ELR (cell line): Measurements from ENCODE around the gene ZNF335.

Experiments
- DNase-seq: peaks from one replicate; pipeline ENCODE4 v3.0.0-alpha.2; 2015; ENCODE audit warnings: low read depth

ZNF335 gene

GRCh38 chr20:45951925-45952834, 19.8 kb downstream of the ZNF335 start:
- no peak for DNase-seq

DNA sequence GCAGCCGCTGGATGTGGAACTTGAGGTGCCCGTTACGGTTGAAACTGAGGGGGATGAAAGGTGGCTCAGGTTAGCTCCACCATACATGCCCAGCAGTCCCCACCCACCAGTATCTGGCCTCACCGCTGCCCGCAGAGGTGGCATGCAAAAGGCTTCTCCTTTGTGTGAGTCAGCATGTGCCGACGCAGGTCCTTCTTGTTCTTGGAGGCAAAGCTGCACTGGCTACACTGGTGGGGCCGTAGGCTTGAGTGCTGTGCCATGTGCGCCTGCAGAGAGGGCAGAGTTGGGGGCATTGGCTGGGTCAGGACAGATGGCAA, 21.7 kb downstream of the ZNF335 start:
- no peak for DNase-seq

DNA sequence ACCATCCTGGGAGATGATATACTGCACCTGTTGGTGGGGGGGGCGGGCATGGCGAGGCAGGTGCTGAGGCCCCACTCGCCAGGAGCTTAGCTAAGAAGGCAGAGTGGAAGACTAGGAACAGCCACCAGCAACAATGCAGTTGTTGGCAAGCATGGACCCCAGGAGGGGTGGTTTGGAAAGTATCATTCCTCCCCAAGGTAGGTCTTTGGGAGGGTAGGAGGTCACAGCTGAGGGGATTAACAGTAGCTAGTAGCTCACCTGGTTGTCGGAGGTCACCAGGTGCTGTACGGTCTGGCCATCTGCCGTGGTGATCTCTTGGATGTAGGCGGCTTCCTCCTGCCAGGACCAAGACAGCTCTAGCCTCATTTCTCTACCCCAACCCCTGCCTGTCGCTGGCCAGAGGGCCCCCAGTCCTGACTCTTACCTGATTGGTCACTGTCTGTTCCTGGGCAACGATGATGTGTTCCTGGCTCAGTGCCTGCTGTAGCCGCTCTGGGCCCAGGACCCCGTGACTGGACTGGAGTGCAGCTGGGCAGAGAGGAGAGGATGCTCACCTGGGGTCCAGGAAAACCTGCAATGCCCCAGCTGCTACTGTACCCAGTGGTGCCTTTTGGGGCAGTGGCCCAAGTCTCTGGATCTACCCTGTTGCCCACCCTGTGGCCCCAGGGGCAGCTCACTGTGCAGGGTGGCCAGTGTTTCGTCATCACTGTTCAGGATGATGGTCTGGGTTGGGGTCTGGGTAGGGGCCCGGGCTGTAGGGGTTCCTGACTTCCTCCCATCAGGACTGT, 22.3 kb downstream of the ZNF335 start:
- no peak for DNase-seq

DNA sequence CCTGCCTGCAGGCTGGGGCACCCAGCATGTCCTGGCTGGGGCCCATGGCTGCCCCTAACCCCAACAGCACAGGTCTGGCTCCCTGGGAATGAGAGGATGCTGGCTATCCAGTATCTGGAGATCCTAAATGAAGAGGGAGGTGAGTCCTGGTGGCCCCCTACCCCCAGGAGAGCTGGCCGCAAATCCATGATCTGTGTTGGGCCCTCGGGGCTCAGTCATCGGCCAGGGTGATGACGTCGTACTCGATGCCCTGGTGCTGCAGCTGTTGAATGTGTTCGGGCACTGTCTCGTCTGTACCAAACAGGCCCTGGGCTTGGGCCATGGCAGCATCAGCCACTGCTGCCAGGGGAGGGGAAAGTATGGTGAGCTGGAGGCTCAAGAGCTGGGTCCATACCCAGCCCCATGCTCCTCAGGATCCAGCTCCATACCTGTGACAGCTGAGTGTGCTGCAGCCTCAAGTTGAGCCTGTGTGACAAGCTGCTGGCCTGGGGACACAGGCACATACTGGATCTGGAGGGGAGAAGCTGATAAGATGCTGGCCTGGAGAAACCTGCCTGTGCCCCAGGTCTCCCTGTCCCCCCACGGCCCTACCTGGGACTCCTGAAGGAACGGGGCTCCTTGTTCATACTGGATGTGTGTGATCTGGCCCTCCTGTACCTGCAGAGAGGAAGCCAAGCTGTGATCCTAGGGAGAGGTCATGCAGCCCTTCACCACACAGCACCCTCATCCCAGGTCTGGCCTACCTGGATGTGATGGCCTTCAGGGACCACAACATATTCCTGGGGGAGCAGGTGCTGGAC, 23.1 kb downstream of the ZNF335 start:
- no peak for DNase-seq

DNA sequence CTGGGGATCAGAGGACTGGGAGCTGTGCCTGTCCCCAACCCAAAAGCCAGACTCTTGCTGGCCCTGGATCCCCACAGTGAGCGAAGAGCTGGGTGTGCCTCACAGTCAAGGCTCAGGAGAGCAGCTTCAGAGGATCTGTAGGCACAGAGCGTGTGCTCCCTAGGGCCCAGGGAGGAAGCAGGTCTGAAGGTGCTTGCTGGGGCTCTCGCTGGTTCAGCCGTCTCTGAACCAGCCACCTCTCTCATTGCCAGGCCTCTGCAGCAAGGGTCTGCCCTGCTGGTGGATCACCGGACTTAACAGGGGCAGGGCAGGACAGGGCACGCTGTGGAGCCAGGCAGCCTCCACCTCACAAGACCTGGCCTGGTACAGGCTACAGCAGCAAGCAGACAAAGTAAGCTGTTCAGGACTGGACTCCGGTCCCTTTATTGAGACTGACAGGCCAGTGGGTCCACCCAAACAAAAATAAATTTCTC, 23.7 kb downstream of the ZNF335 start:
- no peak for DNase-seq

- DNase-seq = no peak
These were observed 24.7 kb downstream of the ZNF335 start for GRCh38 chr20:45947110-45947866.

DNA sequence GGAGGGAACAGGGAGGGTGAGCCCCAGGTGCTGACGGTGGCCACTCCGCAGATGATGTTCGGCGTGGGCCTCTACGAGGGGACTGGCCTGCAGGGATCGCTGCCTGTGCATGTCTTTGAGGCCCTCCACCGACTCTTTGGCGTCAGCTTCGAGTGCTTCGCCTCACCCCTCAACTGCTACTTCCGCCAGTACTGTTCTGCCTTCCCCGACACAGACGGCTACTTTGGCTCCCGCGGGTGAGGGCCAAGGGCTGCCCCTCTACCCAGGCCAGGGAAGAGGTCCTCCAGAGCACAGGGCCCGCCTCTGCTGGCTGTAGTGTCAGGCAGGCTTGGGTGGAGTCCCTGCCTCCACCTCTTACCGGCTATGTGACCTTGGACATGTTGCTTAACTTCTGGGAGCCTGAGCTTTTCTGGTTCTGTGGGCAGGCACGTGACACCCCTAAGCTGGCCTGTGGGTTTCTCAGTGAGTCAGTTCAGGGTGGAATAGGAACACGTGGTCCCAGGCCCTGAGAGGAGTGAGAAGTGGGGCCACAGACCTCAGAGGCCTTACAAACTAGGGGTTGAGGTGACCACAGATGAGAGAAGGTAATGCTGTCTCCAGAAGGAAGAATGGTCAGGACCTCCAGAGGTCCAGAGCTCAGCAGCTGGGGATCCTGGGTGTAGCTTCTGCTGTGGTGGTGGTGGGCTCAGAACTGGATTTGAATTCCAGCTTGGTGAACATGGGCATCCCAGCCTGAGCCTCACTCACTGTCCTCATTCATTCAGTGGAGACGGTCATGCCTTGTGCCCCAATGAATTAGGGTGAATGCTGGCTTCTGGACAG, 25.6 kb downstream of the ZNF335 start:
- DNase-seq = peak; percentile 87

- DNase-seq = peak; percentile 81
These were observed 26.3 kb downstream of the ZNF335 start for GRCh38 chr20:45945678-45946148.

DNA sequence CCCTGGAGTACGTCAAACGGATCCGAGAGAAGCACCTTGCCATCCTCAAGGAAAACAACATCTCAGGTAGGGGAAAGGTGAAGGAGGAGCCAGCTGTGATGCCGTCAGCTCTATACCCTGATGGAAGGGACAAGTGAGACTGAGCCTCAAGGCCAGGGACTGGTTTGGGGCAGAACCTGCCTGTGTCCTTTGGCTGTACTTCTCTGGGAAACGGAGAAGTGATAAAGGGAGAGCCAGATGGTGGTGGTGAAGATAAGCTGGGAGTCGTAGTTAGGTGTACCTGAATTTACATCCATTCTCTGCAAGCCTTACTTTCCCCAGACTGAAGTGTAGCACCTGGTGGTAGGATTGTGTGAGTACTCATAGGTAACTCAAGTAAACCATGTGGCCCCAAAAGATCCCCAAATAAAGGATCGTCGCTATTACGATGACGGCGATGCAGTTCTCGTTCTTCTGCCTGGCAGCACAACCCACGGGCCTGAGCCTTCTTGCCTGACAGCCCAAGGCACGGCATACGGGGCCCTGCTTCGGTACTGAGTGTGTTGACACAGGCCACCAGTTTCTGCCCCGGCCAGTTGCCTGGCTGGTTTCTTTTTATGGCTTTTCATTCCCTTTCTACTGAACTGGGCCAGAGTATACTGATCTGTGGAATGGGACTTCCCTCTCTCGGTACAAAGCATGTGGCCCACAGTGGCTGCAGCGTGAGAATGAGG, 26.9 kb downstream of the ZNF335 start:
- DNase-seq = no peak

DNA sequence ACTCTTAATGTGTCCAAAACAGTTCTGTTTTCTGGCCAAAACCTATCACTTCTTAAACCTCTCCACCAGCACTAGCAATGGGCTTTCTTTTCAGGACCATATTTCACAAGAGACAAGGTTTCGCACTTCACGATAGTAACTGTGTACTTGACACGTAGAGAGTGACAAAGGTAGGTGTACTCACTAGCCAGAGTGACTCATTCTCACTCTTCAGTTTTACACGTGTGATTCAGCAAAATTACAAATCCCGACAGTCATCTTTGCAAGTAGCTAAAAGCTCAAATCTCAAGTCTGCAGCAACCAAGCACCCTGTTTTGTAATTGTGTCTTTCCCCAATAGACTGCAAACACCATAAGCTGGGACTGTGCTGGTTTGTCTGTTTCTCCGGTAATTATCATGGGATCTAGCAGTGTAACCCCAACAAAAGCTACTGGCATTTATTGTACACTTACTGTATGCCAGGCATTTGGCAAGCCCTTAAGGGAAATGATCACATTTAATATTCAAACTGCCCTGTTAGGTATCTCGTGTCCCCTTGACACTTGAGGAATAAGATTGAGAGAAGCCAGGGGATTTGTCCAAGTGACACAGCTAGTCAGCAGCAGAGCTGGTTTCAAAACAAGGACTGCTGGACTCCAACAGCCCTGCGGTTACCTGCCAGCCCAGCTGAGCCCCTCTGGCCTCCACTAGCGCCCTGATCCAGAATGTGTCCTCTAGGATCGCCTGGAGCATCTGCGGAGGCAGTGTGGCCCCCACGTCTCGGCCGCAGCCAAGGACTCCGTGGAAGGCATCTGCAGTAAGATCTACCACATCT, 27.6 kb downstream of the ZNF335 start:
- DNase-seq = peak; percentile 62

- no peak for DNase-seq
These were observed 28.4 kb downstream of the ZNF335 start for GRCh38 chr20:45943613-45944012.

- no peak for DNase-seq
These were observed 31.5 kb downstream of the ZNF335 start for GRCh38 chr20:45940469-45940868.

DNA sequence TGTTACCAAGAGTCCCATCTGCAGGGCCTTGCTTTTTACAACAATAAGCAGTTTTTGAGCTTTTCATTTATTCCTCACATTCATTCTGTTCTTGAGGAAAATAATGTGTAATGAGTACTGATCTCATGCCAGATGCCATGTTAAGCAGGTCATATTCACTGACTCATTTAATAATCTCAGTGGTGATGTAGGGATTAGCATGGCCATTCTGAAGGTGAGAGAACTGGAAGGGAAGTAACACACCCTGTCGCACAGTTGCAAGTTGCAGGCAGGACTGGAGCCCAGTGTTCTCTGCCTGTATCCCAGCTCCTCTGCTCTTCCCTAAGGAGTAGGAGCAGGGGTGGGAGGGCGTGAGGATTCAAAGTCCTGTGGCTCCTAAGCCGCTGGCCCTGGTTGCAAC, 31.9 kb downstream of the ZNF335 start:
- DNase-seq = no peak

- DNase-seq = no peak
These were observed 33.1 kb downstream of the ZNF335 start for GRCh38 chr20:45938727-45939438.

DNA sequence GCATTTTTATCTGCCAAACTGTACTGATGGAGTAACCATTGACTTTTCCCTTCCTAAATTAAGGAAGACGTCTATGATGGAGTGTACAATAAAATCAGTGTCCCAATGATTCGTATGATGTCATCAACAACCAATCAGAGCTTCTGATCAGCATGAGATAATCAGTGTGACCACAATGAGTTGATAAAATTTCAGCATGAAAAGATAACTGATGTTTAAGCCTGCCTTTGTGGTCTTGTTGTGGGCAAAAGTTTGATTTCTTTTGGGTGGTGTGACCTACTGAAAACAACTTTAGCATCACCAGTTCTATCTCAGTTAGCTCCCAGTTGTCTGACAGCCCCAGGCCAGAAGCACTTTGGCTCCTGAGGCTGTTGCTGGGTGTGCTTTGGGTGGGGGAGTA, 34.2 kb downstream of the ZNF335 start:
- no peak for DNase-seq

DNA sequence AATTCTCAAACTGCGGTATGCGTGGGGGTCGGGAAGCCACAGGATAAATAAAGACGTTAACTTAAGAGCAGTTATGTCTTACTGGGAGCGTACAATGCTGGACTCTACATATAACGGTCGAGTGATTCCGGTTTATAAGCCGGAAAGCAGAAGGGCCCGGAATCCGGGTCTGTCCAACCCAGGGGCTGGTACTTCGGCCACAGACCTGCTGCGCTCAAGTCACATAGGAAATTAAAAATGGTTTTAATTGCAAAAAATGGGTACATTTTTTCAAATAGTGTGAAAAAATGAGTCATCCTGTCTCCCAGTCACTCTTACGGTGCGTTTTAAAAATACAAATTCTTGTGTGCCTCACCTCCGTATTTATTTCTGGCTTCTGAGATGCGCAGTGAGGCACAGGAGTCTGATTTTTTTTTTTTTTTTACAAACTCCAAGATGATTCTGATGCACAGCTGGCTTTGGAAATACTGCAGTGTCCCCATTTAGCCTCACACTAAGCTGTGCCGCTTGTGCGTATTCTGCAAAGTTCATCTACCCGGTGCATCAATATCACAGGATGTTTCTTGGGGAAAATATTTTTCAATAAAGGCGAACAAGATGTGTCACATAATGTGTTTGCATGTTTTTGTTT, 36.5 kb downstream of the ZNF335 start:
- no peak for DNase-seq

DNA sequence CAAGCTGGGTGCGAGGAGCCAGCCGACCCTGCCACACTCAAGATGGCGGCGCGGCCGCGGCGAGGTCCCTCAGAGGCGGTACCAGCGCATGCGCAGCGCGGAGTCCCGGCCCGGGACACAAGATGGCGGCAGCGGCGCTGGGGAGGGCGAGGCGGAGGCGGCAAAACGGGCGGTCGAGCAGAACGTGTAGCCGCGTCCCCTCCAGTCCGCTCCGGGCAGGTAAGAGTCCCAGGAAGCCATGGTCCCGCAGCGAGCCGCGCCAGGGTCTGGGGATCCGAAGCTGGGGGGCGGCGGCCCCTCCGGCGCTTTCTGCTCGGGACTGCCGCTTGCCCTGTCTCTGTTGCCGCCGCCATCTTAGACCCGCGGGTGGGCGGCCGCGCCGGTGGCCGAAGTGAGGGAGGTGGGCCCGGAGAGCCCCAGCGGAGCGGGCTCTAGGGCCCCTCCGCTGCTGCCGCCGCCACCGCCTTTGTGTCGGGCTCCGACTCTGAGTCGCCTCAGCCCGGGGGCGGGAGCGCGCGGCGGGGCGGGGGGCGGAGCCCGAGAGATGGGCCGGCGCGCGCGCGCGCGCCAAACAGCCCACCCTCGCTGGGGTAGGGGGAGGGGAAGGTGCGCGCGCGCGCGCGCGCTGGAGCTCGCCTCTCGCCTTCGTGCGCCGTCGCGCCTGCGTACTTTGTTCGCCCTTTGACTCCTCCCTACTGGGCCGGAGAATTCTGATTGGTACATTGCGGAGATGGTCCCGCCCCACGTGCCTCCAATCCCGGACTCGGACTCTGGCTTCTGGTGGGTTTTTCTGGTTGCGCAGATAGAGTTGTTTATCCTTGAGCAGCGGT, 37.2 kb downstream of the ZNF335 start, which contains the start of gene PCIF1:
PCIF1 (plus strand) TSS at position 98 of the 830 bp plus-strand sequence. CDS start 4,317 bp downstream, outside the sequence.
- peak; percentile 99 for DNase-seq
